ENCODE results near the gene VTI1A. TPM values are rescaled to one million over a fixed set of nuclear protein-coding genes. Genes with fewer than 3 reads are reported as not detected.
A peak's percentile ranks its signal among the peaks of the same experiment; 100 is the strongest.

VTI1A gene
- total and polyA plus RNA-seq, 2 of the 13 experiments (the other 11 are each of a cell fraction or from before 2014, with no cell fraction given) = 11.7 to 32.7 TPM

DNA sequence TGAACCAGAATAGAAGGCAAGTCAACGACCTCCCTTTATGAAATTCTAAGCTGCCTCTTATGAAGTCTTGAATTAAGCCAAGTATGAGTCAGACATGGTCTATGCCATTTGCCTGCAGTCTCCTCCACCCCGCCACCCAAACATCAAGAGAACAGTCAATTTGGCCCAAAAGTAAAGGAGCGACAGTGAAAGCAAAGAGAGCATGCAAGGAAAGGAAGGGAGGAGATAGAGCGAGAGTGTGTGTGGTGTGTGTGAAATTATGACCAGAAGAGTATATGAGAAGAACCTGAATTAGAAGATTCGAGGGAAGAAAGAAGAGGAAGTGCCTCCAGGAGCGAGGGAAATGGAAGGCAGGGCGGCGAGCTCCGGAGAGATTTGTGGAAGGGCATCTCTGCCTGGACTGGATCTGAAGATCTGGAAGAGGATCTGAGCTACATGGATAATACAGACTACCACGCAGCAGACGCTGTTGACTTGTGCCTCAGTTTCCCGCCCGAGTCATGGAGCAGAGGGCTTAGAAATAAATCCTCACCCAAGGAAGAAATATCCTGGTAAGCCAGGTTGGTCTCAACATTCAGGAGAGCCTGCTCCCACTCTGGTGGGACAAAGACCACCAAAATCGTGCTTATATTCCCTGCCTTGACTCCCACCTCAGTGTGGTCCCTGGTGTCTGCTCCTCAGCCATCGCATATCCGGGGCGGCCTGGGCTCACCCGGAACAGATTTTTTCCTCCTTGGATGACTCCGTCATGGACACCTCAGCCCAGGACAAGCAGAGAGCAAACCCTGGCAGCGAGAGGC is 760 bp upstream of the VTI1A start (continued):
- TF ChIP-seq CAMTA2 (CRISPR knock-in tag; IDR thresholded peaks at IDR 0.05; ENCODE audit: borderline replicate concordance) = no peak
- no peak; the same call in 1 of the 2 replicates for TF ChIP-seq RARA (CRISPR knock-in tag; IDR thresholded peaks at IDR 0.05)
- TF ChIP-seq HMGA1 (CRISPR knock-in tag; conservative IDR thresholded peaks at IDR 0.05) = no peak
- TF ChIP-seq SMYD3 (CRISPR knock-in tag; IDR thresholded peaks at IDR 0.05) = no peak
- TF ChIP-seq, protein P1, sequence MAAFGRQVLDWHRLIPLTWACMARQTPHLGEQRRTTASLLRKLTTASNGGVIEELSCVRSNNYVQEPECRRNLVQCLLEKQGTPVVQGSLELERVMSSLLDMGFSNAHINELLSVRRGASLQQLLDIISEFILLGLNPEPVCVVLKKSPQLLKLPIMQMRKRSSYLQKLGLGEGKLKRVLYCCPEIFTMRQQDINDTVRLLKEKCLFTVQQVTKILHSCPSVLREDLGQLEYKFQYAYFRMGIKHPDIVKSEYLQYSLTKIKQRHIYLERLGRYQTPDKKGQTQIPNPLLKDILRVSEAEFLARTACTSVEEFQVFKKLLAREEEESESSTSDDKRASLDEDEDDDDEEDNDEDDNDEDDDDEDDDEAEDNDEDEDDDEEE (CRISPR knock-in tag; IDR thresholded peaks at IDR 0.05) = no peak
- no peak for TF ChIP-seq CHD2 (IDR thresholded peaks at IDR 0.05; ENCODE audit: low read depth, low read length)
- TF ChIP-seq, protein P2, sequence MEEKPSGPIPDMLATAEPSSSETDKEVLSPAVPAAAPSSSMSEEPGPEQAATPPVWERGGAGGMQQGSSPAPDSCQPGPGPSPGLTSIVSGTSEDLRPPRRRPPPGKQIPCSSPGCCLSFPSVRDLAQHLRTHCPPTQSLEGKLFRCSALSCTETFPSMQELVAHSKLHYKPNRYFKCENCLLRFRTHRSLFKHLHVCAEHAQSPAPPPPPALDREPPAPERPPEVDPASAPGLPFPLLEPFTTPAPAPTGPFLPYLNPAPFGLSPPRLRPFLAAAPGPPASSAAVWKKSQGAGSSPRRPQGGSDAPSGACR (CRISPR knock-in tag; IDR thresholded peaks at IDR 0.05) = no peak
- TF ChIP-seq, protein P3, sequence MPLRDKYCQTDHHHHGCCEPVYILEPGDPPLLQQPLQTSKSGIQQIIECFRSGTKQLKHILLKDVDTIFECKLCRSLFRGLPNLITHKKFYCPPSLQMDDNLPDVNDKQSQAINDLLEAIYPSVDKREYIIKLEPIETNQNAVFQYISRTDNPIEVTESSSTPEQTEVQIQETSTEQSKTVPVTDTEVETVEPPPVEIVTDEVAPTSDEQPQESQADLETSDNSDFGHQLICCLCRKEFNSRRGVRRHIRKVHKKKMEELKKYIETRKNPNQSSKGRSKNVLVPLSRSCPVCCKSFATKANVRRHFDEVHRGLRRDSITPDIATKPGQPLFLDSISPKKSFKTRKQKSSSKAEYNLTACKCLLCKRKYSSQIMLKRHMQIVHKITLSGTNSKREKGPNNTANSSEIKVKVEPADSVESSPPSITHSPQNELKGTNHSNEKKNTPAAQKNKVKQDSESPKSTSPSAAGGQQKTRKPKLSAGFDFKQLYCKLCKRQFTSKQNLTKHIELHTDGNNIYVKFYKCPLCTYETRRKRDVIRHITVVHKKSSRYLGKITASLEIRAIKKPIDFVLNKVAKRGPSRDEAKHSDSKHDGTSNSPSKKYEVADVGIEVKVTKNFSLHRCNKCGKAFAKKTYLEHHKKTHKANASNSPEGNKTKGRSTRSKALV (CRISPR knock-in tag; IDR thresholded peaks at IDR 0.05) = no peak
- no peak for TF ChIP-seq ZNF256 (CRISPR knock-in tag; conservative IDR thresholded peaks at IDR 0.05)
- TF ChIP-seq, protein P4, sequence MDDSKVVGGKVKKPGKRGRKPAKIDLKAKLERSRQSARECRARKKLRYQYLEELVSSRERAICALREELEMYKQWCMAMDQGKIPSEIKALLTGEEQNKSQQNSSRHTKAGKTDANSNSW (CRISPR knock-in tag; IDR thresholded peaks at IDR 0.05; ENCODE audit: borderline replicate concordance) = no peak
- TF ChIP-seq ZMYM4 (CRISPR knock-in tag; IDR thresholded peaks at IDR 0.05) = no peak
- TF ChIP-seq STAG1 (CRISPR knock-in tag; IDR thresholded peaks at IDR 0.05) = 0 out of 2 replicates have a peak, but pooled peaks have one; percentile 7
- 0 out of 2 replicates have a peak, but pooled peaks have one; percentile 11 for TF ChIP-seq PITX1 (CRISPR knock-in tag; IDR thresholded peaks at IDR 0.05)
- no peak for TF ChIP-seq JDP2 (CRISPR knock-in tag; IDR thresholded peaks at IDR 0.05; ENCODE audit: borderline replicate concordance)
- no peak for TF ChIP-seq LCORL (IDR thresholded peaks at IDR 0.05)
- TF ChIP-seq LCORL (CRISPR knock-in tag; IDR thresholded peaks at IDR 0.05) = 0 out of 2 replicates have a peak, but pooled peaks have one; percentile 1
- no peak for TF ChIP-seq MLLT10 (CRISPR knock-in tag; IDR thresholded peaks at IDR 0.05)
- TF ChIP-seq POLR2AphosphoS2 (IDR thresholded peaks at IDR 0.05; ENCODE audit: low read depth, low read length) = no peak
- no peak for TF ChIP-seq ZNF468 (CRISPR knock-in tag; IDR thresholded peaks at IDR 0.05)
- no peak for TF ChIP-seq CBX2 (IDR thresholded peaks at IDR 0.05; ENCODE audit: low read depth, low read length)
- TF ChIP-seq CBX2 (CRISPR knock-in tag; IDR thresholded peaks at IDR 0.05; ENCODE audit: low read depth) = no peak
- TF ChIP-seq, protein P5, sequence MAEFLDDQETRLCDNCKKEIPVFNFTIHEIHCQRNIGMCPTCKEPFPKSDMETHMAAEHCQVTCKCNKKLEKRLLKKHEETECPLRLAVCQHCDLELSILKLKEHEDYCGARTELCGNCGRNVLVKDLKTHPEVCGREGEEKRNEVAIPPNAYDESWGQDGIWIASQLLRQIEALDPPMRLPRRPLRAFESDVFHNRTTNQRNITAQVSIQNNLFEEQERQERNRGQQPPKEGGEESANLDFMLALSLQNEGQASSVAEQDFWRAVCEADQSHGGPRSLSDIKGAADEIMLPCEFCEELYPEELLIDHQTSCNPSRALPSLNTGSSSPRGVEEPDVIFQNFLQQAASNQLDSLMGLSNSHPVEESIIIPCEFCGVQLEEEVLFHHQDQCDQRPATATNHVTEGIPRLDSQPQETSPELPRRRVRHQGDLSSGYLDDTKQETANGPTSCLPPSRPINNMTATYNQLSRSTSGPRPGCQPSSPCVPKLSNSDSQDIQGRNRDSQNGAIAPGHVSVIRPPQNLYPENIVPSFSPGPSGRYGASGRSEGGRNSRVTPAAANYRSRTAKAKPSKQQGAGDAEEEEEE (CRISPR knock-in tag; IDR thresholded peaks at IDR 0.05; ENCODE audit: borderline replicate concordance) = no peak
- TF ChIP-seq, protein P6, sequence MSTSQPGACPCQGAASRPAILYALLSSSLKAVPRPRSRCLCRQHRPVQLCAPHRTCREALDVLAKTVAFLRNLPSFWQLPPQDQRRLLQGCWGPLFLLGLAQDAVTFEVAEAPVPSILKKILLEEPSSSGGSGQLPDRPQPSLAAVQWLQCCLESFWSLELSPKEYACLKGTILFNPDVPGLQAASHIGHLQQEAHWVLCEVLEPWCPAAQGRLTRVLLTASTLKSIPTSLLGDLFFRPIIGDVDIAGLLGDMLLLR (CRISPR knock-in tag; IDR thresholded peaks at IDR 0.05) = no peak
- no peak; the same call in 1 of the 2 replicates for TF ChIP-seq ZSCAN21 (CRISPR knock-in tag; IDR thresholded peaks at IDR 0.05; ENCODE audit: borderline replicate concordance)

Data from HepG2 (cell line).